Body of pancreas (tissue), 4 donors: ENCODE results near the gene COA5.
A peak's percentile ranks its signal among the peaks of the same experiment; 100 is the strongest.

Experiments used
- POLR2A ChIP-seq, 3 donors: fragments of 450-650 bp; IDR thresholded peaks; one replicate each; pipeline ENCODE4 v1.6.1; 2016; ENCODE audit warnings: antibody characterized with exemption in 3 of 3, mild to moderate bottlenecking in 2 of 3
- TF ChIP-seq, protein P1 (sequence below), 7 experiments: fragments of 450-650 bp in 4 of 7; fragments of 200-600 bp in 3 of 7; sonication (generic) in 3 of 7; IDR thresholded peaks; one replicate each; pipeline ENCODE4 v1.5.1; 2016 to 2019; ENCODE audit warnings: antibody characterized with exemption in 7 of 7

DNA sequence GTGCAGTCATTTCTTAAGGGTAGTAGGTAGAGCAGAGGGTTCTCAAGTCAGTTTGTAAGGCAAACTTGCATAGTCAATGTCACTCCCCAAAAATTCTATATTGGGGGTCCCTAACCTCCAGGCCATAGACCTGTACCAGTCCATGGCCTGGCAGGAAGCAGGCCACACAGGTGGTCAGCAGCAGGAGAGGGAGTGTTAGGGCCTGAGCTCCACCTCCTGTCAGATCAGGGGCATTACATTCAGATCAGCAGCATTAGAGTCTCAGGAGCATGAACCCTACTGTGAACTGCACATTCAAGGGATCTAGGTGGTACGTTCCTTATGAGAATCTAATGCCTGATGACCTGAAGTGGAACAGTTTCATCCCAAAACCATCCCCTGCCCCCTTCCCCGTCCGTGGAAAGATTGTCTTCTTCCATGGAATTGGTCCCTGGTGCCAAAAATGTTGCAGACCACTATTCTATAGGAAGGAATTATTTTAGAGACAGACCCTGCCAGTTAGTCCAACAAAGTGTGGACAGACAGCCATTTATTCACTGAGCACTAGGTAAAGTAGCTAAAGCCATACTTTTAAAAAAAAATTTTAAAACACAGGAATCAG is 6.7 kb downstream of the COA5 start:
- no peak for TF ChIP-seq POLR2A (IDR thresholded peaks at IDR 0.05)
- TF ChIP-seq, protein P1, sequence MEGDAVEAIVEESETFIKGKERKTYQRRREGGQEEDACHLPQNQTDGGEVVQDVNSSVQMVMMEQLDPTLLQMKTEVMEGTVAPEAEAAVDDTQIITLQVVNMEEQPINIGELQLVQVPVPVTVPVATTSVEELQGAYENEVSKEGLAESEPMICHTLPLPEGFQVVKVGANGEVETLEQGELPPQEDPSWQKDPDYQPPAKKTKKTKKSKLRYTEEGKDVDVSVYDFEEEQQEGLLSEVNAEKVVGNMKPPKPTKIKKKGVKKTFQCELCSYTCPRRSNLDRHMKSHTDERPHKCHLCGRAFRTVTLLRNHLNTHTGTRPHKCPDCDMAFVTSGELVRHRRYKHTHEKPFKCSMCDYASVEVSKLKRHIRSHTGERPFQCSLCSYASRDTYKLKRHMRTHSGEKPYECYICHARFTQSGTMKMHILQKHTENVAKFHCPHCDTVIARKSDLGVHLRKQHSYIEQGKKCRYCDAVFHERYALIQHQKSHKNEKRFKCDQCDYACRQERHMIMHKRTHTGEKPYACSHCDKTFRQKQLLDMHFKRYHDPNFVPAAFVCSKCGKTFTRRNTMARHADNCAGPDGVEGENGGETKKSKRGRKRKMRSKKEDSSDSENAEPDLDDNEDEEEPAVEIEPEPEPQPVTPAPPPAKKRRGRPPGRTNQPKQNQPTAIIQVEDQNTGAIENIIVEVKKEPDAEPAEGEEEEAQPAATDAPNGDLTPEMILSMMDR (IDR thresholded peaks at IDR 0.05) = peak in 5 of 7 experiments; percentile 18 to 49 (median 40)
